Myocyte (in vitro differentiated cells): ENCODE data around the gene OR2AJ1. TPM values are rescaled to one million over a fixed set of nuclear protein-coding genes. Genes with fewer than 3 reads are reported as not detected.

Experiments used
- DNase-seq: peaks from one replicate; pipeline ENCODE4 v3.0.0-alpha.2; 2012; ENCODE audit warnings: low read depth
- total RNA-seq: library from RNA; depleted of rRNA; stranded (reverse); fragments of >200 nt; gene quantifications from 2 replicates; pipeline ENCODE4 v1.2.3, GENCODE V29; 2014

OR2AJ1 gene
- total RNA-seq, 1 donor from 2014 or later = not detected

- no peak for DNase-seq
Measured at GRCh38 chr1:247953408-247953807, 28.7 kb downstream of the OR2AJ1 start.

- no peak for DNase-seq
Measured at GRCh38 chr1:247961791-247962190, 37.1 kb downstream of the OR2AJ1 start.

- DNase-seq = no peak
Measured at GRCh38 chr1:247962911-247963588, 38.4 kb downstream of the OR2AJ1 start.

- no peak for DNase-seq
Measured at GRCh38 chr1:247964933-247965332, 40.2 kb downstream of the OR2AJ1 start, which contains the start of gene OR2AK2. Gene OR2AK2 (plus strand): TSS chr1:247965233. CDS start chr1:247965377, 144 bp downstream.

- no peak for DNase-seq
Measured at GRCh38 chr1:247966532-247967204, 42.0 kb downstream of the OR2AJ1 start.

Other genes starting within 250 kb of the OR2AJ1 start
- gene OR13G1, start 245.2 kb upstream of the OR2AJ1 start, total RNA-seq = not detected in 2 replicates
- gene OR6F1, start 208.2 kb upstream of the OR2AJ1 start, total RNA-seq = not detected in 2 replicates
- not detected in 2 replicates for gene OR14K1, start 186.3 kb upstream of the OR2AJ1 start, total RNA-seq
- gene OR14A2, start 176.7 kb upstream of the OR2AJ1 start, total RNA-seq = not detected in 2 replicates
- not detected in 2 replicates for gene OR1C1, start 164.3 kb upstream of the OR2AJ1 start, total RNA-seq
- not detected in 2 replicates for gene OR14A16, start 100.8 kb upstream of the OR2AJ1 start, total RNA-seq
- not detected in 2 replicates for gene OR11L1, start 83.0 kb upstream of the OR2AJ1 start, total RNA-seq
- gene TRIM58, start 67.7 kb upstream of the OR2AJ1 start, total RNA-seq = not detected in 2 replicates
- not detected in 2 replicates for gene OR2W3, start 29.3 kb upstream of the OR2AJ1 start, total RNA-seq
- gene OR2T8, start 4.6 kb upstream of the OR2AJ1 start, total RNA-seq = not detected in 2 replicates
- not detected in 2 replicates for gene OR2L8, start 24.0 kb downstream of the OR2AJ1 start, total RNA-seq
- not detected in 2 replicates for gene OR2AK2, start 40.3 kb downstream of the OR2AJ1 start, total RNA-seq
- gene OR2L5, start 88.8 kb downstream of the OR2AJ1 start, total RNA-seq = not detected in 2 replicates
- not detected in 2 replicates for gene OR2L2, start 105.2 kb downstream of the OR2AJ1 start, total RNA-seq
- not detected in 2 replicates for gene OR2L3, start 121.9 kb downstream of the OR2AJ1 start, total RNA-seq
- not detected in 2 replicates for gene OR2L13, start 170.3 kb downstream of the OR2AJ1 start, total RNA-seq
- gene OR2M5, start 220.3 kb downstream of the OR2AJ1 start, total RNA-seq = not detected in 2 replicates
- gene OR2M2, start 249.9 kb downstream of the OR2AJ1 start, total RNA-seq = not detected in 2 replicates